ENCODE measurements around the gene REG3G.

- no peak for TF ChIP-seq POLR2A (IDR thresholded peaks at IDR 0.05; ENCODE audit: low read depth, low read length)
- TF ChIP-seq TAF1 (IDR thresholded peaks at IDR 0.05; ENCODE audit: borderline replicate concordance, low read depth, low read length), result no peak
Observed at GRCh38 chr2:78989051-78989450, 36.5 kb upstream of the REG3G start.

Measured in GM12892 (cell line).